ENCODE measurements around the gene SALL4. TPM values are rescaled to one million over a fixed set of nuclear protein-coding genes. Genes with fewer than 3 reads are reported as not detected.
A peak's percentile ranks its signal among the peaks of the same experiment; 100 is the strongest.

Gene SALL4
- total RNA-seq, 1 experiment from 2014 or later = 7.6 TPM

DNA sequence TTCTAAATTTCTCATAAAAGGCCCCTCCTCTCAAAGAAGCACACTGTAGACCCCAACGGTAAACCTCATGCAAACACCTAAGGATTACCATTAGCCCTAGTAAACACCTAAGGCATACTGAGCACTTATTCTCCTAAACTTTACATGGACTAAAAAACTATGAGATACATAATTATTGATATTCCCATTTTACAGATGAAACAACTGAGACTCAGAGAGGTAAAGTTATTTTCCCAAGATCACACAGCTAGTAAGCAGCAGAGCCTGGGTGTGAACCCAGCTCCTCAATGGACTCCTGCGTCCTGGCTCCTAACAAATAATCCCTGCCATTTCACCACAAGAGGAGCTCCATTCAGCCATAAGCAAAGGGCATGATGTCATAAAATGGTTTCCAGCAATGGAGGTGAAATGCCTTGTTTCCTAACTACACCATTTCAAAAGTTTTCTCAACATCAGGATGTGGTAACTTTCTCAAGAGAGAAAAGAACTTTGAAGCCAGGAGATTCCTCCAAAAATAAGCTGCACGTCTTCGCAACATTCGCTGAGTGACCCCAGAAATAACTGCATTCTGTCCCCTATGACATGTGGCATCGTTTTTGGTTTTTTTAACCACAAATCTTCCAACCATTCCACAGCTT is 38.2 kb downstream of the SALL4 start:
- CTCF ChIA-PET = interaction anchor here (0.6 to 0.7 kb wide), 2 partner anchors 15 to 26 kb away, joined by 3 to 4 read pairs; no protein-coding TSS in a partner anchor
- TF ChIP-seq, protein P1, sequence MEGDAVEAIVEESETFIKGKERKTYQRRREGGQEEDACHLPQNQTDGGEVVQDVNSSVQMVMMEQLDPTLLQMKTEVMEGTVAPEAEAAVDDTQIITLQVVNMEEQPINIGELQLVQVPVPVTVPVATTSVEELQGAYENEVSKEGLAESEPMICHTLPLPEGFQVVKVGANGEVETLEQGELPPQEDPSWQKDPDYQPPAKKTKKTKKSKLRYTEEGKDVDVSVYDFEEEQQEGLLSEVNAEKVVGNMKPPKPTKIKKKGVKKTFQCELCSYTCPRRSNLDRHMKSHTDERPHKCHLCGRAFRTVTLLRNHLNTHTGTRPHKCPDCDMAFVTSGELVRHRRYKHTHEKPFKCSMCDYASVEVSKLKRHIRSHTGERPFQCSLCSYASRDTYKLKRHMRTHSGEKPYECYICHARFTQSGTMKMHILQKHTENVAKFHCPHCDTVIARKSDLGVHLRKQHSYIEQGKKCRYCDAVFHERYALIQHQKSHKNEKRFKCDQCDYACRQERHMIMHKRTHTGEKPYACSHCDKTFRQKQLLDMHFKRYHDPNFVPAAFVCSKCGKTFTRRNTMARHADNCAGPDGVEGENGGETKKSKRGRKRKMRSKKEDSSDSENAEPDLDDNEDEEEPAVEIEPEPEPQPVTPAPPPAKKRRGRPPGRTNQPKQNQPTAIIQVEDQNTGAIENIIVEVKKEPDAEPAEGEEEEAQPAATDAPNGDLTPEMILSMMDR (IDR thresholded peaks at IDR 0.05; ENCODE audit: unreplicated experiment) = no peak
- no TSS peak for BruUV-seq (replicated peaks)
- Mint-ChIP-seq H3K27ac (ENCODE audit: unreplicated experiment) (no peak overlapping the region), H3K27me3 (ENCODE audit: unreplicated experiment) (no peaks in the 10 kb centered on the region), H3K9me3 (ENCODE audit: low read depth, unreplicated experiment) (no peaks in the 10 kb centered on the region), H3K4me1 (ENCODE audit: low read depth, unreplicated experiment) (peaks cover 53% of the 10 kb centered on the region), H3K36me3 (ENCODE audit: insufficient read depth, unreplicated experiment) (peaks cover 52% of the 10 kb centered on the region), H3K4me3 (ENCODE audit: low read depth, unreplicated experiment) (no peak overlapping the region)
- no peak for DNase-seq
- intact Hi-C loops (cut with micrococcal nuclease; ENCODE audit: unreplicated experiment) = loop anchor here (10.0 kb wide), 2 partner anchors 129 to 321 kb away; no protein-coding TSS in a partner anchor

DNA sequence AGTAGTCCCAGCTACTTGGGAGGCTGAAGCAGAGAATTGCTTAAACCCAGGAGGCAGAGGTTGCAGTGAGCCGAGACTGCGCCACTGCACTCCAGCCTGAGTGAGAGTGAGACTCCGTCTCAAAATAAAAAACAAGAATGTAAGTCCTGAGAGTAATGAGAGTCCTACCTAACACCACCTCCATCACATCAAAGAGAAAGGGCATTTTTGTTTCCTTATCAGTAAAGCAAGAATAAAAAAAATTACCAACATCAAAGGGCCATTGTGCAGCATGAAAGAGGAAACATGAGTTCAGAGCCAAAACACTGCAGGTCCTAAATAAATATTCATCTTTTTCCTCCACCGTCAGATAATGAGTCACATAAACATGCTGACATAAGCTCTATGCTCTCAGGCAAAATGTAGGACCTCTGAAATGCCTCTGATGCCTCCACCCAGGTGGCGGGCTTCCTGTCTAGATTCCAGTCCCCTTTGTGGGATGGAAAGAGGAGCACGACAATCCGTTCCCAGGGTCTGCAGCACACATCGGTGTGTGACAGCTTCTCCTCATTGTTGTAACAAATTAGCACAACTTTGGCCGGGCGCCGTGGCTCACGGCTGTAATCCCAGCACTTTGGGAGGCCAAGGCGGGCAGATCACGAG is 41.3 kb downstream of the SALL4 start:
- Mint-ChIP-seq H3K27ac (ENCODE audit: unreplicated experiment) (peak overlapping the region; percentile 79), H3K36me3 (ENCODE audit: insufficient read depth, unreplicated experiment) (peaks cover 43% of the 10 kb centered on the region), H3K4me3 (ENCODE audit: low read depth, unreplicated experiment) (peak overlapping the region; percentile 57), H3K27me3 (ENCODE audit: unreplicated experiment) (no peaks in the 10 kb centered on the region), H3K4me1 (ENCODE audit: low read depth, unreplicated experiment) (peaks cover 75% of the 10 kb centered on the region), H3K9me3 (ENCODE audit: low read depth, unreplicated experiment) (no peaks in the 10 kb centered on the region)
- CTCF ChIA-PET = interaction anchor here (0.7 to 1.4 kb wide), 7 partner anchors 9 to 65 kb away, joined by 3 to 7 read pairs (median 5); no protein-coding TSS in a partner anchor
- peak; percentile 75 for DNase-seq
- TF ChIP-seq, protein P1 (IDR thresholded peaks at IDR 0.05; ENCODE audit: unreplicated experiment) = no peak
- BruUV-seq (replicated peaks) = no TSS peak
- intact Hi-C loops (cut with micrococcal nuclease; ENCODE audit: unreplicated experiment) = loop anchor here (1.0 to 10.0 kb wide), 4 partner anchors 11 to 324 kb away; no protein-coding TSS in a partner anchor

DNA sequence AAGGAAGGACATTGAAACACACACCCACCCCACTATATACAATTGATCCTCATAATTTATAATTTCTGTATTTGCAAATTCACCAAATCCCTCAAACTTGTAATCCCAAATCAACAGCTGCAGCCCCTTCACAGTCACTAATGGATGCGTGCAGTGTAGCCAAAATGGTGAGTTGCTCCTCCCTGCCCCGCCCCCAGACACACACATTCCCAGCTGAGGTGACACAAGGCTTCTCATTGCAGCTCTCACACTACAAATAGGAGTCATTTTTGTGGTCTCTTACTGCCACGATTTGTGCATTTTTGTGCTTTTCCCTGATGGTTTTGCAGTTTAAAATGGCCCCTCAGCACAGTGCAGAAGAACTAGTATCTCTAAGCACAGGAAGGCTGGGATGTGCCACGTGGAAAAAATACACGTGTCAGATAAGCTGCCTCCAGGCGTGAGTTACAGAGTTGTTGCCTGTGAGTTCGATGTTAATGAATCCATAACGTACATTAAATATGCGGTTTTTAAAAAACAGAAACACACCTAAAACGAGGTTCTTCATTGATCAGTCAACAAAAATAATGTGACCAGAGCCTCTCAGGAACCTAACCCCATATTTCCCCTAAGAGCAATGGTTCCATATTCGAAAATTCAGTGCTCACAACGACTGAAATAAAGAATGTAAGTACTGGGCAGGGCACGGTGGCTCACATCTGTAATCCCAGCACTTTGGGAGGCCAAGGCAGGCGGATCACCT is 42.4 kb downstream of the SALL4 start:
- Mint-ChIP-seq H3K36me3 (ENCODE audit: insufficient read depth, unreplicated experiment) (peaks cover 42% of the 10 kb centered on the region), H3K4me1 (ENCODE audit: low read depth, unreplicated experiment) (peaks cover 75% of the 10 kb centered on the region), H3K4me3 (ENCODE audit: low read depth, unreplicated experiment) (no peak overlapping the region), H3K27me3 (ENCODE audit: unreplicated experiment) (no peaks in the 10 kb centered on the region), H3K27ac (ENCODE audit: unreplicated experiment) (peak overlapping the region; percentile 79), H3K9me3 (ENCODE audit: low read depth, unreplicated experiment) (no peaks in the 10 kb centered on the region)
- no TSS peak for BruUV-seq (replicated peaks)
- no peak for DNase-seq
- intact Hi-C loops (cut with micrococcal nuclease; ENCODE audit: unreplicated experiment) = loop anchor here (2.0 to 10.0 kb wide), 3 partner anchors 15 to 325 kb away; no protein-coding TSS in a partner anchor
- TF ChIP-seq, protein P1 (IDR thresholded peaks at IDR 0.05; ENCODE audit: unreplicated experiment) = no peak
- CTCF ChIA-PET = no interaction called here

DNA sequence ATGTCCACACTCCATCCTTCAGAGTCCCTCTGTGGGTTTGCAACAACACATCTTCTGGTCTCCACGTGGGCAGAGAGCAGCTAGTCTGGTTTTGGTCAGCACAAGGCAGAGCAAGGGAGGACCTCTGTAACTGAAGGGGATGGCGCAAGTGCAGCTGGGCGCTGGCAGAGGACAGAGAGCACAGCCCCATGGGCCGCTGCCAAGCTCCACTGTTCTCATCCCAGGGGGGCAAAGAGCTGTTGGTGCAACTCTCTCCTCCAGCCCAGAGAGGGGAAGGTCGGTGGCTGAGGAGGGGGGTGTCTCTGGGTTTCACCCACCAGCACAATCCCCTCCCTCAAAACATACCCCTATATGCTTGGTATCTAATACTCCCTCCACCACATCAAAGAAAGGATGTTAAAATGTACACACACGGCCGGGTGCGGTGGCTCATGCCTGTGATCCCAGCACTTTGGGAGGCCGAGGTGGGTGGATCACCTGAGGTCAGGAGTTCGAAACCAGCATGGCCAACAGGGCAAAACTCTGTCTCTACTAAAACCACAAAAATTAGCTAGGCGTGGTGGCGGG is 43.3 kb downstream of the SALL4 start:
- TF ChIP-seq, protein P1 (IDR thresholded peaks at IDR 0.05; ENCODE audit: unreplicated experiment) = no peak
- H3K27ac Mint-ChIP-seq (ENCODE audit: unreplicated experiment) = peak overlapping the region; percentile 79
- H3K9me3 Mint-ChIP-seq (ENCODE audit: low read depth, unreplicated experiment) = no peaks in the 10 kb centered on the region
- H3K4me3 Mint-ChIP-seq (ENCODE audit: low read depth, unreplicated experiment) = no peak overlapping the region
- H3K27me3 Mint-ChIP-seq (ENCODE audit: unreplicated experiment) = no peaks in the 10 kb centered on the region
- CTCF ChIA-PET = no interaction called here
- BruUV-seq (replicated peaks) = no TSS peak
- intact Hi-C loops (cut with micrococcal nuclease; ENCODE audit: unreplicated experiment) = no loop called here
- DNase-seq = no peak
- H3K4me1 Mint-ChIP-seq (ENCODE audit: low read depth, unreplicated experiment) = peaks cover 67% of the 10 kb centered on the region
- peaks cover 38% of the 10 kb centered on the region for H3K36me3 Mint-ChIP-seq (ENCODE audit: insufficient read depth, unreplicated experiment)
